ENCODE results near the gene BRAF. TPM values are rescaled to one million over a fixed set of nuclear protein-coding genes. Genes with fewer than 3 reads are reported as not detected.

The BRAF gene
- total RNA-seq (2021; ENCODE audit: unreplicated experiment): 29.7 TPM
- 8.6 and 8.7 TPM in 2 replicates for polyA plus RNA-seq (2012)
- percentile 90 among the genes with signal in this experiment for Bru-seq, nascent RNA
- BruChase-seq, experiment 1, labeled RNA remaining after a 6-hour chase: percentile 80 among the genes with signal in this experiment
- percentile 80 among the genes with signal in this experiment for BruChase-seq, experiment 2, labeled RNA remaining after a 2-hour chase
- long read RNA-seq, full-length matches to known transcripts: 9 of 15 reads
- long read RNA-seq, partial matches to known transcripts: 1 of 15 reads
- long read RNA-seq, other reads (novel, unspliced or antisense): 5 of 15 reads

GRCh38 chr7:140924821-140925421, at the start of gene BRAF:
Gene BRAF (minus strand): TSS chr7:140924929. CDS start chr7:140924703, 226 bp downstream.
- RAD21 ChIA-PET (ENCODE audit: low non-redundant PET in 1 of 2, low total read pairs in 2 of 2, uncharacterized antibody in 2 of 2, unreplicated experiment in 2 of 2): no interaction called here
- DNase-seq (ENCODE audit: low read depth, low spot score): peak; percentile 80
- H3K4me3 ChIP-seq (replicated peaks in 1 of 2; ENCODE audit: low read depth in 1 of 2, low read length in 2 of 2): peak within 1 kb of the TSS; percentile 88
- BruUV-seq (replicated peaks): no TSS peak
- H3K4me2 ChIP-seq (ENCODE audit: low read length): peak within 1 kb of the TSS; percentile 89
- 0 out of 2 replicates have a peak, but pooled peaks cover 3% of the 10 kb centered on the region for H4K20me1 ChIP-seq (ENCODE audit: insufficient read depth)
- POLR2A ChIA-PET: interaction anchor here (0.9 kb wide), 1 partner anchor 8 kb away, joined by 3 read pairs; no protein-coding TSS in a partner anchor
- intact Hi-C loops (cut with micrococcal nuclease): loop anchor here (2.0 kb wide), 2 partner anchors 90 to 114 kb away; partner anchors contain the start of gene MRPS33
- H2AFZ ChIP-seq (ENCODE audit: low read depth, low read length, poor library complexity, severe bottlenecking): peak within 1 kb of the TSS; percentile 83
- peak; percentile 70 for ATAC-seq
- H3K9me2 ChIP-seq (ENCODE audit: insufficient read depth): no peaks in the 10 kb centered on the region
- TF ChIP-seq TCF7L2 (IDR thresholded peaks at IDR 0.05; ENCODE audit: borderline replicate concordance, extremely low read depth, insufficient read depth, insufficient read length) (no peak), FOSL1 (IDR thresholded peaks at IDR 0.05; ENCODE audit: low read depth) (no peak), SP1 (IDR thresholded peaks at IDR 0.05; ENCODE audit: low read depth) (peak; percentile 64; the same call in 1 of the 2 replicates), CEBPB (IDR thresholded peaks at IDR 0.05; ENCODE audit: low read depth) (no peak; the same call in 1 of the 2 replicates), SRF (IDR thresholded peaks at IDR 0.05; ENCODE audit: low read depth) (no peak; the same call in 1 of the 2 replicates), YY1 (IDR thresholded peaks at IDR 0.05; ENCODE audit: extremely low read depth, insufficient replicate concordance, low read depth, low read length) (no peak), CBX3 (IDR thresholded peaks at IDR 0.05; ENCODE audit: low read depth) (0 out of 2 replicates have a peak, but pooled peaks have one; percentile 65), ELF1 (IDR thresholded peaks at IDR 0.05; ENCODE audit: borderline replicate concordance, low read depth) (no peak), ZBTB33 (IDR thresholded peaks at IDR 0.05; ENCODE audit: extremely low read depth, insufficient replicate concordance, low read length) (no peak), POLR2A (IDR thresholded peaks at IDR 0.05; ENCODE audit: borderline replicate concordance, extremely low read depth, insufficient read depth, insufficient read length) (peak; percentile 63), SIN3A (IDR thresholded peaks at IDR 0.05; ENCODE audit: low read depth) (peak; percentile 42; the same call in 1 of the 2 replicates), EZH2 (IDR thresholded peaks at IDR 0.05) (no peak), EGR1 (IDR thresholded peaks at IDR 0.05; ENCODE audit: low read depth) (peak; percentile 8; the same call in 1 of the 2 replicates), JUND (IDR thresholded peaks at IDR 0.05) (no peak; the same call in 1 of the 2 replicates), POLR2AphosphoS5 (IDR thresholded peaks at IDR 0.05; ENCODE audit: low read depth, low read length) (peak; percentile 92)
- TF ChIP-seq, protein P1, sequence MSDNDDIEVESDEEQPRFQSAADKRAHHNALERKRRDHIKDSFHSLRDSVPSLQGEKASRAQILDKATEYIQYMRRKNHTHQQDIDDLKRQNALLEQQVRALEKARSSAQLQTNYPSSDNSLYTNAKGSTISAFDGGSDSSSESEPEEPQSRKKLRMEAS (IDR thresholded peaks at IDR 0.05): peak; percentile 70
- TF ChIP-seq, protein P2, sequence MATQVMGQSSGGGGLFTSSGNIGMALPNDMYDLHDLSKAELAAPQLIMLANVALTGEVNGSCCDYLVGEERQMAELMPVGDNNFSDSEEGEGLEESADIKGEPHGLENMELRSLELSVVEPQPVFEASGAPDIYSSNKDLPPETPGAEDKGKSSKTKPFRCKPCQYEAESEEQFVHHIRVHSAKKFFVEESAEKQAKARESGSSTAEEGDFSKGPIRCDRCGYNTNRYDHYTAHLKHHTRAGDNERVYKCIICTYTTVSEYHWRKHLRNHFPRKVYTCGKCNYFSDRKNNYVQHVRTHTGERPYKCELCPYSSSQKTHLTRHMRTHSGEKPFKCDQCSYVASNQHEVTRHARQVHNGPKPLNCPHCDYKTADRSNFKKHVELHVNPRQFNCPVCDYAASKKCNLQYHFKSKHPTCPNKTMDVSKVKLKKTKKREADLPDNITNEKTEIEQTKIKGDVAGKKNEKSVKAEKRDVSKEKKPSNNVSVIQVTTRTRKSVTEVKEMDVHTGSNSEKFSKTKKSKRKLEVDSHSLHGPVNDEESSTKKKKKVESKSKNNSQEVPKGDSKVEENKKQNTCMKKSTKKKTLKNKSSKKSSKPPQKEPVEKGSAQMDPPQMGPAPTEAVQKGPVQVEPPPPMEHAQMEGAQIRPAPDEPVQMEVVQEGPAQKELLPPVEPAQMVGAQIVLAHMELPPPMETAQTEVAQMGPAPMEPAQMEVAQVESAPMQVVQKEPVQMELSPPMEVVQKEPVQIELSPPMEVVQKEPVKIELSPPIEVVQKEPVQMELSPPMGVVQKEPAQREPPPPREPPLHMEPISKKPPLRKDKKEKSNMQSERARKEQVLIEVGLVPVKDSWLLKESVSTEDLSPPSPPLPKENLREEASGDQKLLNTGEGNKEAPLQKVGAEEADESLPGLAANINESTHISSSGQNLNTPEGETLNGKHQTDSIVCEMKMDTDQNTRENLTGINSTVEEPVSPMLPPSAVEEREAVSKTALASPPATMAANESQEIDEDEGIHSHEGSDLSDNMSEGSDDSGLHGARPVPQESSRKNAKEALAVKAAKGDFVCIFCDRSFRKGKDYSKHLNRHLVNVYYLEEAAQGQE (IDR thresholded peaks at IDR 0.05; ENCODE audit: low read depth): no peak
- H3K4me1 ChIP-seq (ENCODE audit: control insufficient read depth in 1 of 2, insufficient read depth in 2 of 2, low read length in 2 of 2): peaks cover 0 to 14% of the 10 kb centered on the region in 2 experiments; a peak in 3 of 4 replicates
- H3K36me3 ChIP-seq (ENCODE audit: control insufficient read depth in 1 of 2, insufficient read depth in 2 of 2, low read length in 2 of 2): no peaks in the 10 kb centered on the region
- H3K27me3 ChIP-seq (ENCODE audit: insufficient read depth, low read length): no peaks in the 10 kb centered on the region
- H3K27ac ChIP-seq (ENCODE audit: low read depth, low read length): peak within 1 kb of the TSS; percentile 89
- peak within 1 kb of the TSS; percentile 88 for H3K9ac ChIP-seq (ENCODE audit: low read length)
- peaks cover 45% of the 10 kb centered on the region for H3K79me2 ChIP-seq (ENCODE audit: insufficient read depth, low read length)
- no peaks in the 10 kb centered on the region for H3K9me3 ChIP-seq (ENCODE audit: control insufficient read depth in 1 of 2, insufficient read depth in 1 of 2, low read depth in 1 of 2, low read length in 2 of 2)
- CTCF ChIA-PET: interaction anchor here (1.0 kb wide), 1 partner anchor 90 kb away, joined by 4 read pairs; the partner anchor contains the start of gene MRPS33

Data from HCT116 (cell line).